GM10266 (cell line): ENCODE data around the gene TBX4.
"Not testable (repeated sequence)": the region's sequence is repeated elsewhere in the genome, so short reads cannot be mapped to it uniquely, and the experiment has no call there.

ENCODE experiments used
- DNase-seq: peaks from one replicate; pipeline ENCODE4 v3.0.0; 2012; ENCODE audit errors: extremely low spot score
- CTCF ChIP-seq: IDR thresholded peaks from 2 replicates; pipeline ENCODE4 v1.5.1; 2012; ENCODE audit warnings: mild to moderate bottlenecking, low read depth; ENCODE audit not compliant: control insufficient read depth, insufficient read depth; ENCODE audit errors: missing control alignments

The TBX4 gene

GRCh38 chr17:61520897-61521296 is 68.7 kb downstream of the TBX4 start:
- no peak for TF ChIP-seq CTCF
- DNase-seq = no peak

- no peak for TF ChIP-seq CTCF
- no peak for DNase-seq
Measured at GRCh38 chr17:61522088-61522487, 69.9 kb downstream of the TBX4 start.

GRCh38 chr17:61524319-61524718 is 72.1 kb downstream of the TBX4 start:
- no peak for TF ChIP-seq CTCF
- no peak for DNase-seq

GRCh38 chr17:61527441-61527840 is 75.2 kb downstream of the TBX4 start:
- DNase-seq = not testable (repeated sequence)

GRCh38 chr17:61528171-61528570 is 75.9 kb downstream of the TBX4 start:
- no peak for TF ChIP-seq CTCF
- no peak for DNase-seq

- DNase-seq = no peak
- no peak for TF ChIP-seq CTCF
Measured at GRCh38 chr17:61531223-61531622, 79.0 kb downstream of the TBX4 start.

GRCh38 chr17:61532826-61533225 is 80.6 kb downstream of the TBX4 start:
- no peak for DNase-seq
- no peak for TF ChIP-seq CTCF

GRCh38 chr17:61533797-61534196 is 81.6 kb downstream of the TBX4 start:
- DNase-seq = no peak
- TF ChIP-seq CTCF = no peak
